GM18508 (cell line): ENCODE results near the gene EPM2A.
A peak's percentile ranks its signal among the peaks of the same experiment; 100 is the strongest.

Experiments used
- ATAC-seq: cut with Tn5 transposase; IDR thresholded peaks from one replicate; pipeline ENCODE4 v1.9.1; 2021; ENCODE audit warnings: moderate number of reproducible peaks; ENCODE audit not compliant: insufficient read depth, unreplicated experiment

EPM2A gene

GRCh38 chr6:145688493-145688905, 46.8 kb downstream of the EPM2A start:
- no peak for ATAC-seq

- ATAC-seq, result no peak
Observed at GRCh38 chr6:145685932-145686331, 49.4 kb downstream of the EPM2A start.

- ATAC-seq, result no peak
Observed at GRCh38 chr6:145681965-145682364, 53.4 kb downstream of the EPM2A start.

GRCh38 chr6:145673504-145673903, 61.8 kb downstream of the EPM2A start:
- ATAC-seq, result no peak

GRCh38 chr6:145670311-145670710, 65.0 kb downstream of the EPM2A start:
- no peak for ATAC-seq

GRCh38 chr6:145669627-145670034, 65.7 kb downstream of the EPM2A start:
- ATAC-seq, result no peak

- ATAC-seq, result no peak
Observed at GRCh38 chr6:145668844-145669243, 66.5 kb downstream of the EPM2A start.

GRCh38 chr6:145660676-145661075, 74.6 kb downstream of the EPM2A start:
- ATAC-seq, result no peak

GRCh38 chr6:145656128-145656527, 79.2 kb downstream of the EPM2A start:
- no peak for ATAC-seq

- no peak for ATAC-seq
Observed at GRCh38 chr6:145652572-145652971, 82.7 kb downstream of the EPM2A start.

- no peak for ATAC-seq
Observed at GRCh38 chr6:145651988-145652387, 83.3 kb downstream of the EPM2A start.

- no peak for ATAC-seq
Observed at GRCh38 chr6:145648149-145648548, 87.2 kb downstream of the EPM2A start.

GRCh38 chr6:145647602-145648001, 87.7 kb downstream of the EPM2A start:
- ATAC-seq, result no peak

GRCh38 chr6:145643760-145644159, 91.6 kb downstream of the EPM2A start:
- ATAC-seq, result no peak

GRCh38 chr6:145633981-145634627, 101.2 kb downstream of the EPM2A start:
- peak; percentile 99 for ATAC-seq

- ATAC-seq, result no peak
Observed at GRCh38 chr6:145632971-145633370, 102.3 kb downstream of the EPM2A start.

- ATAC-seq, result no peak
Observed at GRCh38 chr6:145631374-145631773, 103.9 kb downstream of the EPM2A start.

- ATAC-seq, result no peak
Observed at GRCh38 chr6:145630598-145630997, 104.7 kb downstream of the EPM2A start.

GRCh38 chr6:145629478-145629877, 105.8 kb downstream of the EPM2A start:
- ATAC-seq, result no peak

GRCh38 chr6:145627451-145627850, 107.9 kb downstream of the EPM2A start:
- no peak for ATAC-seq

GRCh38 chr6:145626857-145627256, 108.5 kb downstream of the EPM2A start:
- ATAC-seq, result no peak

GRCh38 chr6:145623231-145623630, 112.1 kb downstream of the EPM2A start:
- no peak for ATAC-seq

- ATAC-seq, result no peak
Observed at GRCh38 chr6:145621776-145622175, 113.5 kb downstream of the EPM2A start.
